GM21737 (cell line): ENCODE results near the gene PIM1.
"Not testable (repeated sequence)": the region's sequence is repeated elsewhere in the genome, so short reads cannot be mapped to it uniquely, and the experiment has no call there.

Experiments used
- ATAC-seq: cut with Tn5 transposase; IDR thresholded peaks from one replicate; pipeline ENCODE4 v1.9.1; 2021; ENCODE audit warnings: mild to moderate bottlenecking, moderate library complexity; ENCODE audit not compliant: unreplicated experiment

Gene PIM1

GRCh38 chr6:37169496-37170272, at the start of gene PIM1:
PIM1 (plus strand) TSS chr6:37170152; CDS start chr6:37170576, 424 bp downstream.
- ATAC-seq, result peak; percentile 56

GRCh38 chr6:37121556-37121955, 48.4 kb upstream of the PIM1 start:
- ATAC-seq, result no peak

GRCh38 chr6:37122861-37123260, 47.1 kb upstream of the PIM1 start:
- ATAC-seq, result no peak

GRCh38 chr6:37123957-37124729, 45.8 kb upstream of the PIM1 start:
- no peak for ATAC-seq

GRCh38 chr6:37125774-37126492, 44.0 kb upstream of the PIM1 start:
- ATAC-seq, result no peak

- no peak for ATAC-seq
These were observed 43.4 kb upstream of the PIM1 start for GRCh38 chr6:37126493-37126958.

GRCh38 chr6:37126961-37127616, 42.9 kb upstream of the PIM1 start:
- no peak for ATAC-seq

- no peak for ATAC-seq
These were observed 41.7 kb upstream of the PIM1 start for GRCh38 chr6:37127961-37128862.

GRCh38 chr6:37128863-37129443, 41.0 kb upstream of the PIM1 start:
- ATAC-seq, result not testable (repeated sequence)

GRCh38 chr6:37129566-37129965, 40.4 kb upstream of the PIM1 start:
- ATAC-seq, result no peak

- ATAC-seq, result no peak
These were observed 39.2 kb upstream of the PIM1 start for GRCh38 chr6:37130704-37131103.

GRCh38 chr6:37131104-37131959, 38.6 kb upstream of the PIM1 start:
- ATAC-seq, result no peak

GRCh38 chr6:37131960-37132253, 38.0 kb upstream of the PIM1 start:
- ATAC-seq, result no peak

GRCh38 chr6:37134036-37134395, 35.9 kb upstream of the PIM1 start:
- no peak for ATAC-seq

- ATAC-seq, result no peak
These were observed 35.4 kb upstream of the PIM1 start for GRCh38 chr6:37134396-37135191.

GRCh38 chr6:37135835-37136694, 33.9 kb upstream of the PIM1 start:
- no peak for ATAC-seq

GRCh38 chr6:37136821-37137200, 33.1 kb upstream of the PIM1 start:
- ATAC-seq, result no peak
